Breast epithelium (tissue), 4 donors: ENCODE data around the gene REPS2. TPM values are rescaled to one million over a fixed set of nuclear protein-coding genes. Genes with fewer than 3 reads are reported as not detected.

Experiments used
- DNase-seq, 2 donors: peaks; one replicate each; pipeline ENCODE4 v3.0.0-alpha.2; 2019; ENCODE audit warnings: low spot score in 2 of 2
- H3K27ac ChIP-seq, 2 donors: fragments of 200-600 bp; sonication (generic) in 1 of 2; one replicate each; pipeline ENCODE4 v1.5.1; 2016 to 2019; ENCODE audit warnings: mild to moderate bottlenecking in 1 of 2
- H3K27me3 ChIP-seq, 2 donors: fragments of 200-600 bp; sonication (generic) in 1 of 2; one replicate each; pipeline versions ENCODE4 v1.5.1 to v1.6.0; 2017 to 2019; ENCODE audit warnings: control low read depth in 1 of 2, mild to moderate bottlenecking in 1 of 2
- H3K36me3 ChIP-seq: fragments of 200-600 bp; one replicate; pipeline ENCODE4 v1.5.1; 2019
- H3K4me1 ChIP-seq, 2 donors: fragments of 200-600 bp; sonication (generic); one replicate each; pipeline ENCODE4 v1.5.1; 2016 to 2019; ENCODE audit warnings: control low read depth in 1 of 2
- H3K4me3 ChIP-seq, 3 donors: fragments of 200-600 bp; sonication (generic); 1 replicate in 2 of 3; 2 replicates in 1 of 3; pipeline ENCODE4 v1.5.1; 2016 to 2019; ENCODE audit warnings: mild to moderate bottlenecking in 3 of 3, moderate library complexity in 2 of 3
- H3K9me3 ChIP-seq, 2 donors: fragments of 200-600 bp; sonication (generic) in 1 of 2; one replicate each; pipeline ENCODE4 v1.5.1; 2016 to 2019; ENCODE audit warnings: control low read depth in 1 of 2
- POLR2A ChIP-seq: fragments of 450-650 bp; IDR thresholded peaks from one replicate; pipeline ENCODE4 v1.6.1; 2016; ENCODE audit warnings: antibody characterized with exemption, mild to moderate bottlenecking, moderate library complexity
- POLR2AphosphoS5 ChIP-seq, 3 donors: sonication (generic); formaldehyde crosslinking; IDR thresholded peaks; one replicate each; pipeline ENCODE4 v1.6.1; 2017; ENCODE audit warnings: antibody characterized with exemption in 3 of 3
- intact Hi-C: fragments of 100-400 bp; cut with DNase I; formaldehyde crosslinking; loops from one replicate; pipeline ENCODE4 v1.15.1; 2023; ENCODE audit warnings: low total_unique reads
- total RNA-seq, 3 donors: library from RNA; depleted of rRNA; stranded (reverse); fragments of >200 nt; gene quantifications; one replicate each; pipeline ENCODE4 v1.1.0, GENCODE V29; 2016
- TF ChIP-seq, protein P1 (sequence below), 3 donors: fragments of 450-650 bp; IDR thresholded peaks; one replicate each; pipeline ENCODE4 v1.5.1; 2016 to 2017; ENCODE audit warnings: antibody characterized with exemption in 3 of 3, mild to moderate bottlenecking in 3 of 3, moderate library complexity in 3 of 3

REPS2 gene
- total RNA-seq, 3 donors from 2014 or later, result 9.6 to 21.4 (median 13.1) TPM

GRCh38 chrX:17046478-17047097, 100.1 kb downstream of the REPS2 start:
- no peak for DNase-seq
- Histone ChIP-seq H3K36me3 (no peaks in the 10 kb centered on the region), H3K9me3 (no peaks in the 10 kb centered on the region), H3K27me3 (peaks cover 0 to 11% of the 10 kb centered on the region in 2 donors), H3K4me1 (no peaks in the 10 kb centered on the region), H3K27ac (no peak overlapping the region), H3K4me3 (no peak overlapping the region)
- intact Hi-C loops, result loop anchor here (10.0 kb wide), 1 partner anchor 1592 kb away; no protein-coding TSS in a partner anchor
- TF ChIP-seq, protein P1, sequence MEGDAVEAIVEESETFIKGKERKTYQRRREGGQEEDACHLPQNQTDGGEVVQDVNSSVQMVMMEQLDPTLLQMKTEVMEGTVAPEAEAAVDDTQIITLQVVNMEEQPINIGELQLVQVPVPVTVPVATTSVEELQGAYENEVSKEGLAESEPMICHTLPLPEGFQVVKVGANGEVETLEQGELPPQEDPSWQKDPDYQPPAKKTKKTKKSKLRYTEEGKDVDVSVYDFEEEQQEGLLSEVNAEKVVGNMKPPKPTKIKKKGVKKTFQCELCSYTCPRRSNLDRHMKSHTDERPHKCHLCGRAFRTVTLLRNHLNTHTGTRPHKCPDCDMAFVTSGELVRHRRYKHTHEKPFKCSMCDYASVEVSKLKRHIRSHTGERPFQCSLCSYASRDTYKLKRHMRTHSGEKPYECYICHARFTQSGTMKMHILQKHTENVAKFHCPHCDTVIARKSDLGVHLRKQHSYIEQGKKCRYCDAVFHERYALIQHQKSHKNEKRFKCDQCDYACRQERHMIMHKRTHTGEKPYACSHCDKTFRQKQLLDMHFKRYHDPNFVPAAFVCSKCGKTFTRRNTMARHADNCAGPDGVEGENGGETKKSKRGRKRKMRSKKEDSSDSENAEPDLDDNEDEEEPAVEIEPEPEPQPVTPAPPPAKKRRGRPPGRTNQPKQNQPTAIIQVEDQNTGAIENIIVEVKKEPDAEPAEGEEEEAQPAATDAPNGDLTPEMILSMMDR (IDR thresholded peaks at IDR 0.05), result peak; percentile 54 to 77 (median 59)
- no peak for TF ChIP-seq POLR2A

- H3K4me3 ChIP-seq, result no peak overlapping the region
- TF ChIP-seq POLR2A (no peak), POLR2AphosphoS5 (IDR thresholded peaks at IDR 0.05) (no peak)
- TF ChIP-seq, protein P1 (IDR thresholded peaks at IDR 0.05), result no peak
- intact Hi-C loops, result loop anchor here (10.0 kb wide), 1 partner anchor 1592 kb away; no protein-coding TSS in a partner anchor
- no peak for DNase-seq
- H3K36me3 ChIP-seq, result no peaks in the 10 kb centered on the region
- no peaks in the 10 kb centered on the region for H3K9me3 ChIP-seq
- H3K27ac ChIP-seq, result no peak overlapping the region
- H3K4me1 ChIP-seq, result no peaks in the 10 kb centered on the region
- peaks cover 0 to 10% of the 10 kb centered on the region in 2 donors for H3K27me3 ChIP-seq
These were observed 100.8 kb downstream of the REPS2 start for GRCh38 chrX:17047224-17047623.

DNA sequence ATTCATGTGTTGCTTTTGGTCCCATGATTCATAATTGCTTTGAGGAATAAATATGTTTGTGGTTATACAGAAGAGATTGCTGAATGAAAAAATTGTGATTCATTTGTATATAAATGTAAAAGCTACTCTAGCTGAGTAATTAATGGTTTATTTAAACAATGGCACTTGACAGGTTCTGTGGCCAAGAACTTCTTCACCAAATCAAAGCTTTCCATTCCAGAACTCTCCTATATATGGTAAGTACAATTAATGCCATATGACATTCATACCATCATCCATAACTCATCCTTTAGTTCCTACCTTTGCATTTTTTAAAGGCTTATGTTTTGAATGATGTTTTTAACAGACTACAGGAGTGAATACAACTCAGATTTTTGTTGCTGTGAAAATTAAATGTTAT, 105.8 kb downstream of the REPS2 start:
- no peak for TF ChIP-seq POLR2AphosphoS5 (IDR thresholded peaks at IDR 0.05)
- no peak for TF ChIP-seq POLR2A
- TF ChIP-seq, protein P1 (IDR thresholded peaks at IDR 0.05), result no peak
- H3K4me3 ChIP-seq, result no peak overlapping the region
- H3K36me3 ChIP-seq, result no peaks in the 10 kb centered on the region
- H3K4me1 ChIP-seq, result no peaks in the 10 kb centered on the region
- H3K9me3 ChIP-seq, result no peaks in the 10 kb centered on the region
- intact Hi-C loops, result no loop called here
- H3K27ac ChIP-seq, result no peak overlapping the region
- H3K27me3 ChIP-seq, result peaks cover 0 to 3% of the 10 kb centered on the region in 2 donors
- DNase-seq, result no peak

DNA sequence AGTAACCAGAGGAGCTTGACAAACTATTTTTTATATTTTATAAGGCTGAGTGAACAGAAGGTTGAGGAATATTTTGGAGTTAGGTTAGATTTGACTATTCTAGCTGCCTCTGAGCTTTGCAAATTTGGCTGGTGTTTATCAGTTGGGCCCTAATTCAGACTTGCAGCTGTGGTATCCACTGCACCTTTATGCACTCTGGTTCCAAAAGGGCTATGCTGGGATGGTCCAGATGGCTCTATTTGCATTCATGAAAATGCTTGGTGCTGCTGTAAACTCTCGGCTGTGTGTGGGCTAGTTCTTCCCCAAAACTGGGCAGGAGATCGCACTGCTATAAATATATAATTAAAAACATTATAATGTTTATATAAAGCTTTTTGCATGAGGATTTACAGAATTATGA, 106.3 kb downstream of the REPS2 start:
- Histone ChIP-seq H3K27me3 (peaks cover 0 to 3% of the 10 kb centered on the region in 2 donors), H3K27ac (no peak overlapping the region), H3K4me3 (no peak overlapping the region), H3K4me1 (no peaks in the 10 kb centered on the region), H3K36me3 (no peaks in the 10 kb centered on the region), H3K9me3 (no peaks in the 10 kb centered on the region)
- no peak for TF ChIP-seq POLR2A
- TF ChIP-seq POLR2AphosphoS5 (IDR thresholded peaks at IDR 0.05), result no peak
- TF ChIP-seq, protein P1 (IDR thresholded peaks at IDR 0.05), result no peak
- intact Hi-C loops, result no loop called here
- no peak for DNase-seq

DNA sequence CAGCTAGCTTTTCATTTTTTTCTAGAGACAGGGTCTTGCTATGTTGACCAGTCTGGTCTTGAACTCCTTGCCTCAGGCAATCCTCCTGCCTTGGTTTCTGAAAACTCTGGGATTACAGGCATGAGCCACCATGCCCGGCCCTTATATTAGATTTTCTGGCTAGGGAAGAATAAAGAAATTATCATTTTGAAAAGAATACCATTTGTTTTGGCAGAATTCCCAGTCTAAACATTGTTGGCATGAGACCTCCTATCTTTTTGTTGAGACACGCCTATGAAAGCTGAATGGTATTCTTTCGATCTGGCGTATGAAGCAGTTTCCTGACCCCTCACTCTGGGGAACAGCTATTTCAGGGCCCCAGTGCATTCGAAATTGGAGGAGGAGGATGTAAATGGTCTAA, 107.0 kb downstream of the REPS2 start:
- Histone ChIP-seq H3K27me3 (peaks cover 0 to 3% of the 10 kb centered on the region in 2 donors), H3K36me3 (no peaks in the 10 kb centered on the region), H3K4me1 (no peaks in the 10 kb centered on the region), H3K27ac (no peak overlapping the region), H3K4me3 (no peak overlapping the region), H3K9me3 (no peaks in the 10 kb centered on the region)
- intact Hi-C loops, result no loop called here
- no peak for TF ChIP-seq POLR2AphosphoS5 (IDR thresholded peaks at IDR 0.05)
- no peak for TF ChIP-seq POLR2A
- TF ChIP-seq, protein P1 (IDR thresholded peaks at IDR 0.05), result no peak
- DNase-seq, result no peak
